Tibial nerve (tissue), 4 donors: ENCODE data around the gene DPP10.

Experiments used
- CTCF ChIP-seq, 5 experiments: fragments of 200-600 bp in 3 of 5; fragments of 450-650 bp in 2 of 5; sonication (generic) in 3 of 5; IDR thresholded peaks; one replicate each; pipeline ENCODE4 v1.5.1; 2016 to 2019; ENCODE audit warnings: antibody characterized with exemption in 5 of 5, mild to moderate bottlenecking in 3 of 5, moderate library complexity in 2 of 5
- EP300 ChIP-seq, 2 donors: sonication (generic); formaldehyde crosslinking; IDR thresholded peaks; one replicate each; pipeline ENCODE4 v1.6.1; 2017; ENCODE audit warnings: antibody characterized with exemption in 2 of 2, mild to moderate bottlenecking in 1 of 2
- POLR2A ChIP-seq, 2 donors: fragments of 450-650 bp; IDR thresholded peaks; one replicate each; pipeline ENCODE4 v1.6.1; 2017; ENCODE audit warnings: antibody characterized with exemption in 2 of 2, mild to moderate bottlenecking in 2 of 2, moderate library complexity in 2 of 2

- TF ChIP-seq EP300 (IDR thresholded peaks at IDR 0.05) (no peak), CTCF (IDR thresholded peaks at IDR 0.05) (no peak), POLR2A (IDR thresholded peaks at IDR 0.05) (no peak)
These were observed 319.9 kb downstream of the DPP10 start for GRCh38 chr2:114762376-114762775.
